ENCODE results near the gene ZSCAN20. TPM values are rescaled to one million over a fixed set of nuclear protein-coding genes. Genes with fewer than 3 reads are reported as not detected.

ZSCAN20 gene
- total RNA-seq, 2 experiments from 2014 or later = 3.9 to 4.0 TPM

DNA sequence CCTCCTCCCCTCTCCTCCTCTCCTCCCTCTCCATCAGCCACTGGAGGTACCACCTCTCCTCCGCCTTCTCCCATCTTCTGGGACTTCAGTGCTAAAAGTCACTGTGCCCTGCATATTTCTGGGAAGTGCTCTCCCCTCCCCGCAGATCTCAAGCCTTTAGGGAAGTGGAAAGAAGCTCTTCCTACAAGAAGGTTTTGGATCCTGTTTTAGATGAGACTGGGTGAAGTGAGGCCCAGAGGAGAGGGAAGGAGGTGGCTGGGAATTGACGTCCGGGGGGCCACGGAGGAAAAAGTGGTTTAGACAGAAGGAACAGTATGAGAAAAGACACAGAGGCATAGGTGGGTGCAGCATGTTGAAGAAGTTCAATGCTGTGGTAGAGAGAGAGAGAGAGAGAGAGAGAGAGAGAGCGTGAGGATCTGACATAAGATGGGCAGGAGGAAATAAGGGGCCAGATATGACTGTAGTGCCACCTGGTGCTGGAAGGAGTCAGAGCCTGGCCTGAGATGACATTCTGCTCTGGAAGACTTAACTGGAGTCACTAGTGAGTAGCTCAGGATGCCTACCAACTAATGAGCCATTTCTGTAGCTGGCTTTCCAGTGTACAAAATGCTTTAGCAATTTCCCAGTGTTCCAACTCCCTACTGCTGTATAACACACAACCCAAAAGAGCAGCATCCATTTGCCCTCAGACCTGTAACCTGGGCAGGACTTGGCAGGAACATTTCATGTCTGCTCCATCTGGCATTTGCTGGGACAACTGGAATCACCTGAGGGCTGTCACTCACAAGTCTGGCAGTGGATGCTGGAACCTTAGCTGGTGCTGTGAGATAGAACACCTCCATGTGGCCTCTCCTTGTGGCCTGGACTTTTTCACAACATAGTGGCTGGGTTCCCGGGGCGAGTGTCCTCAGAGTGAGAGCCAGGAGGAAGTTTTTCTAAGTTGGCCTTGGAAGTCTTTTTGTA lies 16.6 kb upstream of the ZSCAN20 start:
- Histone ChIP-seq H3K4me3 (ENCODE audit: low read depth, low read length, poor library complexity, severe bottlenecking) (no peak overlapping the region), H3K4me1 (ENCODE audit: insufficient read depth, low read length, poor library complexity, severe bottlenecking) (peaks cover 20% of the 10 kb centered on the region), H3K4me2 (ENCODE audit: low read length) (no peak overlapping the region), H3K9me3 (ENCODE audit: low read length) (no peaks in the 10 kb centered on the region), H3K36me3 (ENCODE audit: insufficient read depth, low read length) (no peaks in the 10 kb centered on the region), H3K9me2 (ENCODE audit: insufficient read depth, low read length) (no peaks in the 10 kb centered on the region), H3K27ac (ENCODE audit: low read depth, low read length, poor library complexity, severe bottlenecking) (no peak overlapping the region), H4K20me1 (ENCODE audit: insufficient read depth, low read length) (no peaks in the 10 kb centered on the region), H2AFZ (ENCODE audit: low read length) (peak overlapping the region; percentile 54), H3K79me2 (ENCODE audit: insufficient read depth, low read depth, low read length) (no peaks in the 10 kb centered on the region)
- no TSS peak for BruUV-seq (replicated peaks)
- ChIA-PET POLR2A (interaction anchor here (0.7 kb wide), 1 partner anchor 16 kb away, joined by 4 read pairs; no protein-coding TSS in a partner anchor), CTCF (ENCODE audit: unreplicated experiment) (no interaction called here)
- TF ChIP-seq, protein P1, sequence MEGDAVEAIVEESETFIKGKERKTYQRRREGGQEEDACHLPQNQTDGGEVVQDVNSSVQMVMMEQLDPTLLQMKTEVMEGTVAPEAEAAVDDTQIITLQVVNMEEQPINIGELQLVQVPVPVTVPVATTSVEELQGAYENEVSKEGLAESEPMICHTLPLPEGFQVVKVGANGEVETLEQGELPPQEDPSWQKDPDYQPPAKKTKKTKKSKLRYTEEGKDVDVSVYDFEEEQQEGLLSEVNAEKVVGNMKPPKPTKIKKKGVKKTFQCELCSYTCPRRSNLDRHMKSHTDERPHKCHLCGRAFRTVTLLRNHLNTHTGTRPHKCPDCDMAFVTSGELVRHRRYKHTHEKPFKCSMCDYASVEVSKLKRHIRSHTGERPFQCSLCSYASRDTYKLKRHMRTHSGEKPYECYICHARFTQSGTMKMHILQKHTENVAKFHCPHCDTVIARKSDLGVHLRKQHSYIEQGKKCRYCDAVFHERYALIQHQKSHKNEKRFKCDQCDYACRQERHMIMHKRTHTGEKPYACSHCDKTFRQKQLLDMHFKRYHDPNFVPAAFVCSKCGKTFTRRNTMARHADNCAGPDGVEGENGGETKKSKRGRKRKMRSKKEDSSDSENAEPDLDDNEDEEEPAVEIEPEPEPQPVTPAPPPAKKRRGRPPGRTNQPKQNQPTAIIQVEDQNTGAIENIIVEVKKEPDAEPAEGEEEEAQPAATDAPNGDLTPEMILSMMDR (conservative IDR thresholded peaks at IDR 0.05; ENCODE audit: low read length) = peak; percentile 85
- no peak for TF ChIP-seq EZH2phosphoT487 (IDR thresholded peaks at IDR 0.05; ENCODE audit: borderline replicate concordance, low read depth, low read length)
- intact Hi-C loops (cut with micrococcal nuclease; ENCODE audit: unreplicated experiment) = no loop called here
- peak; percentile 80 for DNase-seq (ENCODE audit: low spot score)

DNA sequence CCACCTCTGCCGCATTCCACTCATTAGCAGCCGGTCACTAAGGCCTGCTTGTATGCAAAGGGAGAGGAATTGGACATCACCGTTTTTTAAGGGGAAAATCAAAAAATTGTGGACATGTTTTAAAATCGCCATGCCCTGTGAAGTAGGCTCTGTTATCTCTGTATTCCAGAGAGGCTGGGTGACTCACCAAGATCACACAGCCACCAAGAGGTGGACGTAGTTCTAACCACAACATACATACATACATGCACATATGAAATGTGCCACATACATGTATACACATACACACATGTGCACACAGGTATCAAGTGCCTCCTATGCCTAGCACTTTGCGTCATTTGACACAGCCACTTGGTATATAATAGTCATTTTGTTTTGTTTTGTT lies 16.0 kb upstream of the ZSCAN20 start:
- intact Hi-C loops (cut with micrococcal nuclease; ENCODE audit: unreplicated experiment) = no loop called here
- POLR2A ChIA-PET = no interaction called here
- no peak overlapping the region for H2AFZ ChIP-seq (ENCODE audit: low read length)
- H3K4me2 ChIP-seq (ENCODE audit: low read length) = no peak overlapping the region
- peaks cover 26% of the 10 kb centered on the region for H3K4me1 ChIP-seq (ENCODE audit: insufficient read depth, low read length, poor library complexity, severe bottlenecking)
- no peak overlapping the region for H3K4me3 ChIP-seq (ENCODE audit: low read depth, low read length, poor library complexity, severe bottlenecking)
- no peaks in the 10 kb centered on the region for H3K79me2 ChIP-seq (ENCODE audit: insufficient read depth, low read depth, low read length)
- CTCF ChIA-PET (ENCODE audit: unreplicated experiment) = no interaction called here
- no peak overlapping the region for H3K27ac ChIP-seq (ENCODE audit: low read depth, low read length, poor library complexity, severe bottlenecking)
- no TSS peak for BruUV-seq (replicated peaks)
- H3K36me3 ChIP-seq (ENCODE audit: insufficient read depth, low read length) = no peaks in the 10 kb centered on the region
- TF ChIP-seq, protein P1 (conservative IDR thresholded peaks at IDR 0.05; ENCODE audit: low read length) = no peak
- no peak for TF ChIP-seq EZH2phosphoT487 (IDR thresholded peaks at IDR 0.05; ENCODE audit: borderline replicate concordance, low read depth, low read length)
- no peaks in the 10 kb centered on the region for H3K9me2 ChIP-seq (ENCODE audit: insufficient read depth, low read length)
- H4K20me1 ChIP-seq (ENCODE audit: insufficient read depth, low read length) = no peaks in the 10 kb centered on the region
- DNase-seq (ENCODE audit: low spot score) = no peak
- no peaks in the 10 kb centered on the region for H3K9me3 ChIP-seq (ENCODE audit: low read length)

DNA sequence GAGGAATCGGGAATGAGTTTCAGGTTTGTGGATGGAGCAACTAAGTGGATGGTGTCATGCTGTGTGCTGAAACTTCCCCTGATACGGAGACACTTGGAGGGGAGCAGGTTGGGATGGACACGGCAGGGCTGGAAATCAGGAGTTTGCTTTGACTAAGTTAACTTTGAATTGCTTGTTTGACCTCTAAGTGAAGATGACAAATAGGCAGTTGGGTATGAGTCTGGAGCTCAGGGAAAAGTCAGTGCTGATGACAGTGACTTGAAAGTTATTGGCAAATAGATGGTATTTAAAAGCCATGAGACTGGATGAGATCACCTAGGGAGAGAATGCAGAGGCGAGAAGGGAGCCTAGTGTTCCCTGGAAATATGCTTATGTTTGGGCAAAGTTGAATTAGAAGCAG lies 12.8 kb upstream of the ZSCAN20 start:
- Histone ChIP-seq H3K9me3 (ENCODE audit: low read length) (no peaks in the 10 kb centered on the region), H3K4me1 (ENCODE audit: insufficient read depth, low read length, poor library complexity, severe bottlenecking) (peaks cover 46% of the 10 kb centered on the region), H3K36me3 (ENCODE audit: insufficient read depth, low read length) (no peaks in the 10 kb centered on the region), H2AFZ (ENCODE audit: low read length) (peak overlapping the region; percentile 49; the same call in 1 of the 2 replicates), H3K4me3 (ENCODE audit: low read depth, low read length, poor library complexity, severe bottlenecking) (no peak overlapping the region), H3K27ac (ENCODE audit: low read depth, low read length, poor library complexity, severe bottlenecking) (peak overlapping the region; percentile 69), H3K9me2 (ENCODE audit: insufficient read depth, low read length) (no peaks in the 10 kb centered on the region), H3K79me2 (ENCODE audit: insufficient read depth, low read depth, low read length) (no peaks in the 10 kb centered on the region), H4K20me1 (ENCODE audit: insufficient read depth, low read length) (no peaks in the 10 kb centered on the region), H3K4me2 (ENCODE audit: low read length) (peak overlapping the region; percentile 82)
- no peak for TF ChIP-seq EZH2phosphoT487 (IDR thresholded peaks at IDR 0.05; ENCODE audit: borderline replicate concordance, low read depth, low read length)
- TF ChIP-seq, protein P1 (conservative IDR thresholded peaks at IDR 0.05; ENCODE audit: low read length) = no peak
- intact Hi-C loops (cut with micrococcal nuclease; ENCODE audit: unreplicated experiment) = loop anchor here (5.0 kb wide), 1 partner anchor 107 kb away; no protein-coding TSS in a partner anchor
- POLR2A ChIA-PET = interaction anchor here (1.6 kb wide), 1 partner anchor 12 kb away, joined by 9 read pairs; no protein-coding TSS in a partner anchor
- CTCF ChIA-PET (ENCODE audit: unreplicated experiment) = no interaction called here
- BruUV-seq (replicated peaks) = no TSS peak
- DNase-seq (ENCODE audit: low spot score) = no peak

Measured in OCI-LY7 (cell line).